Activated CD8-positive, alpha-beta memory T cell treated with anti-CD3 and anti-CD28 coated beads, Interleukin-2, amount 50 U/mL, for 4 hours (primary cell): Measurements from ENCODE around the gene CCDC174.

Experiments used
- DNase-seq: peaks from one replicate; pipeline ENCODE4 v3.0.0-alpha.2; 2020

CCDC174 gene

DNA sequence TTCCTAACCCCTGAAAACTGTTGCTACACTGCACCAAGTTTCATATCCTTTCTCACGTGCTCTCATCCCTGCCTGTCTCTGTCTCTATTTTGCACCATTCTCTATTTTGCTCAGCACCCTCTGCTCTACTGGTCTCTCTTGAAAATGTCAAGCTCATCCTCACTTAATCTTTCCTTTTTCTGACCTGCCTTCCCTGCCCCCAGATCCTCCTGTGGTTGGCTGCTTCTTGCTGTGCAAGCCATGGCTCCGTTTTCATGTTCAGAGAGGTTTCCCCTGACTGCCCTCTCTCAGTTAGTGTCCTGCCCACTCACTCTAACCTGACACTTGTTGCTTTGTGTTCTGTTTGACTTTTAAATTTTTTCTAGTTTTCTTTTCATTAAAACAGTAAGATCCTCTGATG, 6.0 kb downstream of the CCDC174 start:
- no peak for DNase-seq

DNA sequence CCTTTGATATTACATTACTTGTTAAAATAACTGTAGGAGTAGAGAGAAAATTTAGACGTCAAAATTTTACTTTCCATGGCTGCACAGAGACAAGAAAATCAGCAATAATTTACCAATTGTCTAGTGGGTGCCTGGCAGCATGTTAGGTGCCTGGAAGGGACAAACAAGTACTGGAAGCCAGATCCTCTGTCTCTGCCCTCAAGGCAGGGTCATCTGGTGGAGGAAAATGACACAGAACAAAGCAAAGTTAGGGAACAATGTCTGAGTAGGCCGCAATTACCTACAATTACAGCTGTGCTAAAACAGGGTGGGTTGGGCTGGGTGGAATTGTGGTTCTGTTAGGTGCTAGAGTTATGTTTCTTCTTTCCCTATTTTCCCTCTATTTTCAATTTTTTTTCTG, 7.4 kb downstream of the CCDC174 start:
- DNase-seq, result no peak

DNA sequence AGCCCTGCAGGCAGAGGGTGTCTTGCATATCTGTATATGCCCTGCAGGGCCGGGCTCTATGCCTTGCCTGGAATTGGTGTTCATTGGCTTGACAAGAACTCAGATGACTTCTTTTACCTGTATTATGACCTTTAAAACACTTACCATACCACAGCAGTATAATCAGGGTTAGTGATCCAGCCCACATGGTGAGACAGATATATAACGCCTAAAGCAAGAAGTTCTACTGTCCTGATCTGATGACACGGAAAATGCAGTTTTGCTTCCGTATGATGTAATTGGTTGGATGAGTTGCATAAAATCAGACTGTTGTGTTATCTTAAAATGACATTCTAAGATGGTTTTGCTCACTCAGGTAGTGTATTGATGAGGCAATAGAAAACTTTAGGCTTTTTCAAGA, 9.4 kb downstream of the CCDC174 start:
- no peak for DNase-seq

DNA sequence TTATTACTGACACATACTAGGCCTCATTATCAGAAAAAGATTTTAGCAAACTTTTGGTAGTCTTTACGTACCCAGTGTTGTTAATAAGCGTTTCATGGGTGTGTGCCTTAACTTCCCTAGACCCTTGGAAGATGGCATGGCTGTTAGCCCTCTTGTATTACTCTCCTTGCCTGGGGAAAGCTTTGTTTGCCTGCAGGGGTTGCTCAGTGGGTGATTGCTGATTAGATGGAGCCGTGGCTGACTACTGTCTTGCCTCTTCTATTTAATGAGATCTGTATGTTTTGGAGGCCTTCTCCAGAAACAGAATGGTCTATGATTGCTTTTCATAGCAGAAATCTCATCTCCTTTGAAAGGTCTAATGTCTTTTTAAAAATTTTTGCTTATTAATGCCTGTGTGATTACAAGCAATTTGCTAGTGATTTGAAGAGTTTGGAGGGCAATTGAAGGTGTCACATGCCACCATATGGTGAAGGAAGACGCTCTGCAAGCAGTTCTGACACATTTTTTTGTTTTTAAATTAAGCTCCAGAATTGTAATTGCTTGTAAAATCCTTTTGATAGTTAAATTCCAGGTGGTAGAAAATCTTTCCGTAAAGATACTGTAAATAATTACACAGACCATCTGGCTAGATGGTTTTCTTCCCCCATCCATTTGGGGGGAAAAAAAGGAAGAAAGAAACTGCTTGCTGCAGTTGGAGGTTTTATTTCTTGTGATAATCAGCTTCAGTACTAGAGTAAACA, 12.0 kb downstream of the CCDC174 start:
- no peak for DNase-seq

DNA sequence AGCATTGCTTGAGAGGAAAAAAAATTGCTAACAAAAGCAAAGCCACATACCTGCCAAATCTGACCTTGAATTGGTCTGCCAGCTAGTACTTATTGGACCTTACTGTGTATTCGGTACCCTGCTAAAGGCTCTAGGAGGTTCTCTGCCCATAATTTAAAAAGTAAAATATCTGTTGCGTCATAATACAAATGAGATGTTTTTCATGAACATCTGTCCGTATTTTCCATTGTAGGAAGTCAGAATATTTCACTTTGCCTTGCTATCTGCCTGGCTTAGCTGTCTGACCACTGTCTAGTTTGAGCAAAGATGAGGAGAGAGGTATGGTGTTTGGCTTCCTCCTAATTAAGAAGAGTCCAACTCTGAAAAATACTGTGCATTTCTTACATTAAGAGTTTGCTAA, 12.6 kb downstream of the CCDC174 start:
- DNase-seq, result no peak

DNA sequence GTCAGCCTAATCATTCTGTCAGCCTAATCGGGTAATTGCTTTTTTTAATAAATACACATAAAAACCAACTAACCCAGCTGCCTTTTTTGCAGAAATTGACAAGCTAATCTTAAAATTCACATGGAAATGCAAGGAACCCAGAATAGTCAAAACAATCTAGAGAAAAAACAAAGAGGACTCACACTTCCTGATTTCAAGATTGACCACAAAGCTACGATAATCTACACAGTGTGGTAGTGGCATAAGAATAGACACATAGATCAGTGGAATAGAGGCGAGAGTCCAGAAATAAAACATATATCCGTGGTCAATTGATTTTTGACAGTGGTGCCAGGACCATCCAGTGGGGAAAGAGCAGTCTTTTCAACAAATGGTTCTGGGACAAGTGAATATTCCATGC, 21.0 kb downstream of the CCDC174 start:
- no peak for DNase-seq

DNA sequence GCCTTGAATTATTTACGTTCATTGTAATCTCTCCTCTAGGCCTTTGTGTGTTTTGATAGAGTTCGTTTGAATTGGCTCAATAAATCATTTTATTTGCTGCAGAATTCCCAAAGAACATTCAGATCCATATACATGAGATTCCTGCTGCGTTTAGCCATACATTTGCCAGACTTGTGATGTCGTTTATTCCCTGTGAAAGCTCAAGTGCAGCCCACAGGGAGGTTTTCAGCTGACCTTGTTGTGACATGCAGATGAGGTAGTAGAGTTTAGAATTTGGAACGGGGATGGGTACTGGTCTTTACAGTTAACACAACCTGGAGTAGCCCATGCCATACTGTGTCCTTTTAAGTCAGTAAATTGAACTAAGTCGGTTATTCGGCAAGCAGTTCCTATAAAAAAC, 23.3 kb downstream of the CCDC174 start, which contains the start of gene C3orf20:
Gene C3orf20 (plus strand): TSS at position 301 of the 400 bp plus-strand sequence. CDS start 7,573 bp downstream, outside the sequence.
- no peak for DNase-seq

DNA sequence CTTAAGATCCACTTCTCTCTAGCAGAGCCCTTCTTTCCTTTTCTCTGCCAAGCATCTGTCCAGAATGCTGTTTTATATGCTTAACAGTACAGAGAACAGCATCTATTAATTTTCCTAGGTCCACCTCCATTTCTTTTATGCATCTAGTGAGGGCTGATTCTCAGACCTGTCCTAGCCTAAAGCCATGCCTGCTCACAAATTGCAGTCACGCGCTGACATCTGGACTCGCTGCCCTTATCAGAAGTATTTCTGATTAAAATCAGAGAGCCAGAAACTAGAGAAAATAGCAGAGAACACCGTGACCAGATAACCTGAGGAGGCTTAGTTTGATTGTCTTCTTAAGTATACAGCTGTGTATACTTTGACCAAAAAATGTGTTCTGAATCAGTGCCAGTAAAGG, 25.3 kb downstream of the CCDC174 start:
- DNase-seq, result no peak

DNA sequence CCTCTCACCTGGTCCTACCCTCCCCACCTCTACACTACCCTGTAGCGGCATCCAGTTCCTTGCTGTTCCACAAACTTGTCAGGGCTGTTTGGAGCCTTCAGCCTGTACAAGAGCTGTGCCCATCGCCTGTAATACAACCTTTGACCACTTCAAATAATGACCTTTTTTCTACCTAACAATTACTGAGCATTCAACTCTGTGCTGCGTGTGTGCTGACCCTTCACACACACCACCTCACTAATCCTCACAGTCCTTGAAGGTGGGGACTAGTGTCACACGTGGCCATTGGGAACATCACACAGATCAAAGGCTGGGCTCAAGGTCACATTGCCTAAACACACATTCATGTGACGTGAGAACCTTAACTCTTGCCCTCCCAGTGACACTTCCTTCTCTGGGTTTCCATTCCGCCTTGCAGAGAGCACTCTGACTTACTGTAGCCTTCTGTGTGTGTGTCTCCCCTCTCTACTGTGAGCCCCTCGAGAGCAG, 26.5 kb downstream of the CCDC174 start:
- no peak for DNase-seq

DNA sequence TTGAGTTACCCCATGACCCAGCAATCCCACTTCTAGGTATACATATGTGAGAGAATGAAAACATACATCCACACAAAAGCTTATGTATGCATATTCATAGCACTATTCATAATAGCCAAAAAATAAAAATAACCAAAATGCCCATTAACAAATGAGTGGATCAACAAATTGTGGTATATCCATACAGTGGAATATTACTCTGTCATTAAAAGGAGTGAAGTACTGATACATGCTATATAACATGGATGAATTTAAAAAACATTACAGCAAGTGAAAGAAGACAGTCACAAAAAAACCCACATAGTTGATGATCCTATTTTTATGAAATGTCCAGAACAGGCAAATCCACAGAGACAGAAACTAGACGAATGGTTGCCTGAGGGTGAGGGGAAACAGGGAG, 28.6 kb downstream of the CCDC174 start:
- no peak for DNase-seq

DNA sequence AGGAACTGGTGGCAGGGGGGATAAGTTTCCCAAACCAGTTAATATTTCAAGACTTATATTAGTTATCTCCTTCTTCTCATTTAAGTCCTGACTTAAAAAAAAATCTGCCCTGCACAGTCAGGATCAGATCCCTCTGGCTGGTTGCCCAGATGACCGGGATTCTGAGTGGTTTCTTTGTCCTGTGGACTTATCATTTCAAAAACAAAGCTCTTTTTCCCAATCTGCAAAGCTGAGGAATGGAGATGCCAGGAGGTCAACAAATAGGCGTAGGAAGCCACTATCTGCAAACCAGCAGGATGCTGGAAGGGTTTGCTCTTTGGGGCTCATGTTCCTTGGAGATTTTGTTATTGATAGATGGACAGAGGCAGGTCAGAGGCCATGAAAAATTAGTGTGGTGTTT, 29.2 kb downstream of the CCDC174 start:
- DNase-seq, result no peak

DNA sequence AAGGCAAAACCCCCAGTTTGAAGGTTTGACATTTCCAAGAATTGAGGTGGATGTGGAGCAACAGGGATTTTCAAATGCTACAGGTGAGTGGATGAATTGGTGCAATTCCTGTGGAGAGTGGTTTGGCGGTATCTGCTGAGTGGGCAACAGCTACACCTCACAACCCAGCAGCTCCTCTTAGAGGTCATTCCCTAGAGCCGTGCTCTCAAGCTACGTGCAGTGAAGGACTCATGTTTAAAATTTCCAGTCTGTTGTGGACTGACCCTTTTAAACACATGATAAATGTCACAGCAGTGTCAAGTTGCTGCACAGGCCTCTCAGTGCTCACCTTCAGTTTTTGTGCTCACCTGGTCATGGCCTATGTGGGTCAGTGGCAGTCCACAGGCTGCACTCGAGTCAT, 32.9 kb downstream of the CCDC174 start:
- DNase-seq, result no peak

DNA sequence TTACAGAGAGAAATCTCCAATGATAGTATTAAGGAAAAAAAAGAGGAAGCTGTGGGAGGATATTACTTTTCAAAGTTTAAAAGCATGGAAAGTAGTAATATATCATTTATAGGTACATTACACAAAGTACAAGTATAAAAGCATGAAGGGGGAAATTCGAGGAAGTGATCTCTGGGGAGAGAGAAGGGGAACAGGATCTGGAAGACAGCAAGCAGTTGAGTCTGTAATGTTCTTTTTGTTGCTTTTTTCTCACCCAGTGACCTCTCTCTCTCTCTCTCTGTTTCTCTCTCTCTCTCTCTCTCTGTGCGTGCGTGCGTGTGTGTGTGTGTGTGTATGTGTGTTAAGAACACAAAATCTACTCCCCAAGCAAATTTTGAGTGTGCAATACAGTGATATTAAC, 33.6 kb downstream of the CCDC174 start:
- no peak for DNase-seq

DNA sequence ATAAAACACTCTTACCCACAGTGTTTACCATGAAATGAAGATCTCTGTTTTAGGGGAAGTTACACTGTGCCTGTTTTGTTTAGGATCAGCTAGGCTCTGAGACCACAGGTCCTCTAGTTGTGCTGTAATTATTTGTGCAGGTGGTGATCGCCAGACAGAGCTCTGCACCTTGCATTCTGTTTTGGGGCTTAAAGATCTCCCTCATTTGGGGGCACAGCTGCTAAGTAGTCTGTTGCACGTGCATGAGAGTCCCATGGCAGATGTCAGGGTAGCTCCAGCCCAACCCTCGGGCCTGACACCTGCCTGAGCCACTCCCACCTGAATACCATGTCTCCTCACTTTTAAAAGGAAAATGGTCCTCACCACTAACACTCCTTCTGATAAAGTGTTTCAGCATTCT, 35.8 kb downstream of the CCDC174 start:
- no peak for DNase-seq

DNA sequence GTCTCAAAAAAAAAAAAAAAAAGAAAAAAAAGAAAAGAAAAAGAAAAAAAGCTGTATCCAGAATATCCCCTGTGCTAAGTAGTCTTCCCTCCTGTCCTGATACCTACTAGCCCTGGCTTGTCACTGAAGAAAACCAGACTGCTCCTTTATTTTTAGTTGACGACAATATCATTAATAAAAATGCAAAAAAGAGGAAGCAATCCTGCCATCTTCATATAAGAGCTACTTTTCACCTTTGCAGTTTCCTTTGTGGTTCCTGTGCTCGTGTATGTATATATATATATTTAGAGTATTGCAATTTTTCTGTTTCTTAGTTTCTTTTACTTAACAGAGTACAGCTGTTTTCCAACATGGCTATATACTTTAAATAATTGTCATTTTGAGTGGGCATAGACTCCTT, 37.0 kb downstream of the CCDC174 start:
- no peak for DNase-seq

DNA sequence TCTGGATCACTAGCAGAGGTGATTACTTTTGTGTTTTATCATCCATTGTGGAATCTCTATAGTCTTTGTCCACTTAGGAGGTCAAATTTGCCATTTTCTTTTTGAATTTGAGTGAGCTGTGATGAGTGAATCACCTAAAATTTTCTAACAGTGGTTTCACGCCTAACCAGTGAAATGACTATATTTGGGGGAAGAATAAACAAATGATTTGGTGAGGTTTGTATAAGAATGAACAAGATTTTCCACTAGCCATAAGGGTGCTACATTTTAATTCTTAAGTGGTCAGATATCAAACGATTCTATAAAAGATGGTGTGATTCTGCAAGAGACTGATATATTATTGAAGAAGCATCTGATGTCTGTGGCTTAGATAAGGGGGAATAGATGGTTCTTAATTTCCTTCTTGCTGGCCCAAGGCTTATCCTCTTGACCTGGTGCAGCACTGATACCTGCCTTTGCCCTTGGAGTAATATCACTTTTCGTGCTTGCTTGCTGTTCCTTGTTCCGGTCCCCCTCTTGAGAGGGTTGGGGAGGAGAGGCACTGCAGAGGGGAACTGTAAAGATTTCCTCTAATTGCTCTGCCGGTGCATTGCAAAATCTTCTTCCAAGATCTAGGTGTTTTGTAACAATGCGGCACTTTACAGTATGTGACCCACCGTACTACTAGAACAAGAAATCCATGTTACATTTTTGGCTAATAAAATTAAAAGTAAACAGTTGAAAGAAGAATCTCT, 37.9 kb downstream of the CCDC174 start:
- no peak for DNase-seq

DNA sequence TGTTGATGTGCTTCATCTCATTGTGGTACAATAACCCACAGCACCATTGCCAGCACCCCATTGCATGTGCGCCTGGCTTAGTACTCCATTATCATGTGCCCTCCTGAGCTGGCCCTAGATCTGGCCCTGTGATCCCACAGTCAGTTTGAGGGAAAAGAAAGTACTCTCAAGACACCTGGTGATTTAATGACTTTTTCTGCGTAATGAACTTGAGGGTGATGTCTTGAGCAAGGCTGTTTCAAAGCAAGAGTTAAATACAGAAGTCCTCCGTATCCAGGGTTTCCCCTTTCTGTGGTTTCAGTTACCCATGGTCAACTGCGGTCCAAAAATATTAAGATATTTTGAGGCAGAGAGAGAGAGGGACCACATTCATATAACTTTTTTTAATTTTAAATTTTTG, 39.7 kb downstream of the CCDC174 start:
- no peak for DNase-seq

DNA sequence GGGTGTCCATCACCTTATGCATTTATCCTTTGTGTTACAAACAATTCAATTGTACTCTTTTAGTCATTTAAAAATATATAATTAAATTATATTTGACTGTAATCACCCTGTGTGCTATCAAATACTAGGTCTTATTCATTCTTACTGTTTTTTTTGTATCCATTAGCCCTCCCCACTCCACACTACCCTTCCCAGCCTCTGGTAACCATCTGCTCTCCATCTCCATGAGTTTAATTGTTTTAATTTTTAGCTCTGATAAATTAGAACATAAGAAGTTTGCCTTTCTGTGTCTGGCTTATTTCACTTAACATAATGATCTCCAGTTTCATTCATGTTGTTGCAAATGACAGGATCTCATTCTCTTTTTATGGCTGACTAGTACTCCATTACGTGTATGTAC, 40.2 kb downstream of the CCDC174 start:
- DNase-seq, result no peak

DNA sequence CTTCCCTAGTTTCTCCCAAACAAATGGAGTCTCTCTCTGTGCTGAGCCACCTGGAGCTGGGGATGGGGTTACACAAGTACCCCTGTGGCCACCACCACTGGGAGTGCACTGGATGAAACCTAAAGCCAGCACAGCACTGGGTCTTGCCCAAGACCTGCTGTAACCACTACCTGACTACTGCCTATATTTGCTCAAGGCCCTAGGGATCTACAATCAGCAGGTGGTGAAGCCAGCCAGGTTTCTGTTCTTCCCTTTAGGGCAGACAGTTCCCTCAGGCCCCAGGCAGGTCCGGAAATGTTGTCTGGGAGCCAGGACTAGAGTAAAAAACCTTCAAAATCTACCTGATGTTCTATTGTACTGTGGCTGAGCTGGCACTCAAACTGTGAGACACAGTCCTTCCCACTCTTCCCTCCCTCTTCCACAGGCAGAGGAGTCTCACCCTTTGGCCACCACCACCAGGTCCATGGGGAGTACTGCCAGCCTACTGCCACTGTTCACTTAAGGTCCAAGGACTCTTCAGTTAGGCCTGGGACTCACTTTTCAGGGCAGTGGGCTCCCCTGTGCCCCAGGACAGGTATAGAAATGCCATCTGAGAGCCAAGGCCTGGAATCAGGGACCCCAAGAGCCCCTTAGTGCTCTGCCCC, 47.2 kb downstream of the CCDC174 start:
- DNase-seq, result no peak

DNA sequence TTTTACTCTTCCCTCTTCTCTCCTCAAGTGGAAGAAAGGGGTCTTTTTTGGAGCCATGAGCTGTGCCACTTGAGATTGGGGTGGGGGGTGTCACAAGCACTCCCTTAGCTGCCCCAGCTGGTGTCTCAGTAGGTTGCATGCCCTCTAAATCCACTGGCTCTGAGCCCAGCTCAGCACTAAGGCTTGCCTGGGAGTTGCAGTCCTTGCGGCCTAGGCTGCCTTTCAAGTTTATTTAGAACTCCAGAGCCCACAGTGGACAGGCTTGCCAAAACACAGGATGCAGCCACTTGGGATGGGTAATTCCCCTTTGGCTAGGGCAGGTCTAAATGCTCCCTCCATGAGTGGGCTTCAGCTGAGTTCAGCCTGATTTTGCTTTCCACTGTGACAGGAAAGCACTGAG, 48.1 kb downstream of the CCDC174 start:
- DNase-seq, result no peak

DNA sequence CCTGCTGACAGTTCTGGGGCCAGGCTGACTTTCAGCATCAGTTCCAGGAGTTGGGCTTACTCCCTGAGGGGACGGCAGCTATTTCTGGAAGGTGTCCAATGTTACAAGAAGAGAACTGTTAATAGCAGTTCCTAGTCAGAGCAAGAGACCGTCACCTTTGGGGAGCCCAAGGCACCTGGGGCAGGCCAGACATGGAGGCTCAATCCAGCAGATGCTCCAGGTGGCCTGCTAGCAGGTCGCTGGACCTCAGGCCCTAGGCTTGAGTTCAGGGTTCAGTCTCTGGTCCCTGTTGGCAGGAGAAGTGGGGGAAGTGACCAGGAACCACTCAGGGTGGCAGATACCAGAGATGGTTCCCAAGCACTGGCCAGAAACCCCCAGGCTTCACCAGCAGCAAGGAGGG, 49.3 kb downstream of the CCDC174 start:
- DNase-seq, result no peak

DNA sequence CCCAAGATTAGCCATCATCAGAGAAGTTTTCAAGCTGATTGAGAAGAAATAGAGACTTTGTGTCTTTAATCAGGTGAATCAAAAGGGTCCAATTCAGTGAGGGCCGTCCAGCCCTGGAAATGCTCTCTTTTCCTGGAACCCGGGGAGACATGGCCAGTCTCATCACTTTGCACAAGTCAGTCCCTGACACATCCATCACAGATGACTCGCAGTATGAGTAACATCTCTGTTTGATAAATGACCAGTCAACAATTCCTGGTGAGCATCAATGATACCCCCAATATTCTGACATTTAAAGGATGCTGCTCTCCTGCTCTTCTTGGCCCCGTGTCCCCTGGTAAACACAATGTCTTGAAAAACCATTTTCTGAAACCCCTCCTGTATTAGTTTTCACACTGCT, 50.1 kb downstream of the CCDC174 start:
- no peak for DNase-seq

DNA sequence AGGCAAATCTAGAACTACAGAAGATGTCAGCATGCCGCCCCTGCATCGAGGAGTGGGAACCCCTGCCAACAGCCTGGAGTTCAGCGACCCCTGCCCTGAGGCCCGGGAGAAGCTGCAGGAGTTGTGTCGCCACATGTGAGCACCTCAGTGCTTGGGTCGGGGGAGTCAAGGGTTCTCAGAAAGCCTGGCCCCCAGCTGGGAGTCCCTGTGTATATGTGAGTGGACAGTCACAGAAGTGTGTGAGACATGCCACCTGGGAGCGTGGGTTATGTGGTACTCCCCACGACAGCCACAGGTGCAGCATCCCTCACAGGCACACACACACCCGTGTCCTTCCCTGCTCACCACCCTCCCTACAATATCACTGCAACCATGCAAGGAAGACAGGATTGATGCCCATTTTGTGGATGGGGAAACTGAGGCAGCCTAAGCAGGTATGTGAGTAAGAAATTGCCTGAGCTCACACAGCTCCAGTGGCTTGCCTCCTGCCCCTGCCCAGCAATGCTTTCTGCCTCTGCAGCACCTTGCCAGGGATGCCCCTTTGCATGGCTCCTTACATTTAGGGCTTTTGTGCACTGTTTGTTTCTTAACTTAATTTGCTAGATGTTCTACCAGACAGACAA, 51.7 kb downstream of the CCDC174 start:
- no peak for DNase-seq

DNA sequence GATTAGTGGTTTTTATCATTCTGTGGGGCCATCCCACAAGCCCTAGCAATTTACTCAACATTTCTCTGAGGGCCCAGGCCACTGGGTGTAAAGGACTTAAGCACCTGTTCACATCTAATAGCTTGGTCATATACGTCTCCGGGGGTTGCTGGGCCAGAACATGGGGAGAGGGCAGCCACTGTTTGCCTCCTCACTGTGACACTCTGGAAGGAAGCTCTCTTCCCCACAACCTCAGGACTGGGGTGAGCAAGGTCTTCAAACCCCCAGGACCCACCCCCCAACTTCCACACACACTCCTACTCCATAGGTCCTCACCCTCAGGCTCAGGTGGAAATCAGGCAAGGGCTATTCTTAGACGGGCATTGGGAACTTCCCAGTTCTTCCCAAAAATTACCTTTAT, 52.2 kb downstream of the CCDC174 start:
- no peak for DNase-seq
